NCI-H446 treated with DMSO at 0.1 percent for 48 hours (cell line): ENCODE data around the gene HNRNPA0.
"Not testable (repeated sequence)": the region's sequence is repeated elsewhere in the genome, so short reads cannot be mapped to it uniquely, and the experiment has no call there.

ENCODE experiments used
- DNase-seq: peaks from one replicate; lab custom pipeline; 2025; lab: John Stamatoyannopoulos, UW

HNRNPA0 gene

DNA sequence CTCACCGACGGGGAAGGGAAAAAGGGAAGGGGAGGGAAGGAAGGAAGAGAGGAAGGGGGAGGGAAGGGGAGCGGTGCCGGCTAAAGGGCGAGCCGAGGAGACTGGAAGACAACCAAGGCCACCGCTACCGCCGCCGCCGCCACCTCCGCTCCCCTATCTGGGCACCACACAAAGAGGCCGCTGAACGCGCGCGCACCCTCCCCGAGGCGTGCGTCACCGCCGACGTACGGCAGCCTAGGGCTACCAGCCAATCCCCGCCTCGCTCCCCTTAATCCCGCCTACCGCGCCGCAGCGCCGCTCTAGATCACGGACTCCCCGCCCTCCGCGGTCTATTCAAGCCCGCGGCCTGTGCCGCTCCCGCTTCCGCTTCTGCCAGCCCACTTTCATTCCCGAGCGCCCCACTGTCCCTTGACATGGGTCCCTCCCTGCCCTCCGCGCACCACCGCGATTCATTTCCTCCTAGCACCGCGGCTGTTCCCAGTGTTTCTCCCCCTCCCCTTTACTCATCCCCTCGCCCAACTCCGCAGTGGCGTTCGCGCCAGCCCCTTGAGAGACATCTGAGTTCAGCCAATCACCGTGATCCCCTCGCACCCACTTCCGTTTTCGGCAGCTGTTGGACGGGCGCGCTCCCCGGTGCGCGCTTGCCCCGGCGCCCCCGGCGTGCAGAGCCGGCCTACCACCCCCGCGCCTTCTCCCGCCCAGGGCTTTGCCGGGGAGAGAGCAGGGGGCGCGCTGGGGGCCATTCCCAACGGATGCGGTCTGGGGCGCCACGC lies at the start of gene HNRNPA0:
HNRNPA0 (minus strand) TSS at position 176 of the 773 bp plus-strand sequence. CDS start 297 bp downstream, outside the sequence.
- peak; percentile 90 for DNase-seq

DNA sequence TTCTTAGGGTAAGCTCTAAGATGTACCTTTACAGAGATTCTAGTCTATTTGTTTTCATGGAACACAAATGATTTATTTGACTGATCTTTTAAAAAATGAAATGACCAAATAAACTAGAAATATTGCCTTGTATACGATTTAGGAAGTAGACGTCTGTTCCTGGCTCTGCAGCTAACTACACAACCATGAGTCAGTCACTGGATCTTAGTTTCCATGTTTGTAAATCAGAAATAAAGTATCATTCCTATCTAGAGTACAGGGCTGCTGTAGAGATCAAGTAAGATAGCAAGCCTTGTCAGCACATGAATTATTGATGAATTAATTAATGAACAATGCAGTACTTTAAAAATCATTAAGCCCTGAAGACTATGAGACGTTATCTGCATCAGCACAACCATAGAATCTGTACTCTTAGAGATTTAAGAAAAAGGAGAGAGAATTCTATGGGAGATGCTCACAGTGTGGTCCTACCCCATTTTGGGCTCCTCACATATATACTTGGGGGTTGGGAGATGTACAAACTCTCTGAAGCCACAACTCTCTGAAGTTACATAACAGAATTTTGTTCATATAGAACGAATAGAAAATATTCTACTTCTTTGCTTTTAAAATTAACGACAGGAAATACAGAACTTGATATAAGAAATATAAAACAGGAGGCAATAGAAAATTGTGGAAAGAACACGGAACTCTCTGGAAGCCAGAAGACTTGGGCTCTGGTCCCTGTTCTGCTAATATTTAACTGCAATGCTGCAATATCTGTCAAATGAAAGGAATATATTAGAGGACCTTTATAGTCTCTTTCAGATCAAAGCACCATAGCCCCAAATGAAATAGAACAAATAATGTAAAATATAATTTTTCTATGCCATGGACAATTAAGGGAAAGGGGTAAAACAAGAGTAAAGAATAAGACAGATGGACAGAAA lies 48.4 kb upstream of the HNRNPA0 start:
- no peak for DNase-seq

DNA sequence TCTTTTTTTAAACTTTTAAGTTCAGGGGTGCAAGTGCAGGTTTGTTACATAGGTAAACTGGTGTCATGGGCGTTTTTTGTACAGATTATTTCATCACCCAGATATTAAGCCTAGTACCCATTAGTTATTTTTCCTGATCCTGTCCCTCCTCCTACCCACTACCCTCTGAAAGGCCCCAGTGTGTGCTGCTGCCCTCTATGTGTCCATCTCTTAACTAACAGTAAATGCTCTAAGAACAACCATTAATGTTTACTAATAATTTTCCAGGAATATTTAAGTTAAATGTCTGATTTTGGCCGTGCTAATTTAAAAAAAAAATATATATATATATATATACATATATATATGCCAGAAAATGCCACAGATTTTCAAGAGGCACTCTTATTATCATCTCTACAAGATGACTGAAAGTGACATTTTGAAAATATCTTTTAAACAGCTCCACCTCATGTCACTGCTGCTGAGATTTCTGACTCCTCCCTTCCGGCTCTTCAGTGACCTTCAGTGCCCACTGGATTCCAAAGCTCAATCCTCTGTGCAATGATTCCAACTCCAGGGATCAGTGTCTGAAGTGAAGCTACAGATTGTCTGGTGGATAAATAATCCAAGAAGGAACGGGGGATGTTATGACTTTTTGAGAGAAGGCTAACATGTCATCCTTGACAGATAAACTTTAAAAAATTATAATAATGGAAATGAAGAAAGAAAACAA lies 46.7 kb upstream of the HNRNPA0 start:
- no peak for DNase-seq

DNA sequence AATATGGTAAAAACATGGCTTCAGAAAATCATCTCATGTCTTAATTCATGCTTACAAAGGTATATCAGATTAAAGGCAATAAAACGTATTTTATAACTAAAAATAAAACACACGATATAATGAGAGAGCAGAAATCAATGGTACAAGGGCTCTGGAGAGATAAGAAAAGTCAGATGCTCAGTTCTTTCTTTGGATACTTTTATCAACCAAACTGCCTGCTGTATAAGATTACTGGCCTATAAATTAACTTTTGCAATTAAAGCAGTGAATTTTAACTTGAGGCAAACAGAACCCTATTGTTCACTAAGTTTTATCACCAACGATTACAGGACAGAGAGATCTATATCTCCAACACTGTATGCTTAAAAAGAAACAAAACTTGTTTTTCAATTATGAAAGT lies 42.1 kb upstream of the HNRNPA0 start:
- DNase-seq, result no peak

DNA sequence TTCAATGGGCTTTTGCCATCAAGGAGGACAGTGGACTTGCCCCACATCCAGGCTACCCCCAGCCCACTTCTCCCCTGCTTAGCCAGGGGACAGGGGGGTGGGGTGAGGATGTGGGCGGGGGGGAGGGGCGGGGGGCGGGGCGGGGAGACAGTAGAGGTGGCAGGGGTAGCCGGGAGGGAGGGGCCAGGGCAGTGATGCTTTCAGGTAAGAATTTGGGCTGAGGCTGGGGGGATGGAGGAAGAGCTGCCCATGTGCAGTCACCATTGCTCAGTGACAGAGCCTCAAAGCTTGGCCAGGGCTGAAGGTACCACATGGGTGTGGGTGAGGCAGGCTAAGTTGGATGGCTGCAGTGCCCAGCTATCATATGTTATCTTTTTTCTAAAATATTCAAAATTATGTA lies 40.7 kb upstream of the HNRNPA0 start:
- no peak for DNase-seq

DNA sequence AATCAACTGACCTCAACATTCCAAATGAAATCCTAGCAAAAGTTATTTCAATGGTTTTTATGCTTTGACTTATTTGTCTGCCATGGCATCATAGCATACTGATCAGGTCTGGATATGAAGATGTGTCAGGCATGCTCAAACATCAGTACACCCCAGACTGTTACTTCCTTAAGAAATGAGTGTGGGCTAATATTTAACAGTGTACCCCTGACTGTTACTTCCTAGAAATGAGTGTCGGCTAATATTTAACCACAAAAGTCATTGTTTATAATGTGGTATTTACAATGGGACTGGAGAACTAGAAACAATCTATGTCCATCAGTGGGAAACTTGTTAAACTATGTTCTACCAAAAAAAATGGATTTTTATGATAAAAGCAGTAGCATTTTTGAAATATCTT lies 38.1 kb upstream of the HNRNPA0 start:
- DNase-seq, result no peak

DNA sequence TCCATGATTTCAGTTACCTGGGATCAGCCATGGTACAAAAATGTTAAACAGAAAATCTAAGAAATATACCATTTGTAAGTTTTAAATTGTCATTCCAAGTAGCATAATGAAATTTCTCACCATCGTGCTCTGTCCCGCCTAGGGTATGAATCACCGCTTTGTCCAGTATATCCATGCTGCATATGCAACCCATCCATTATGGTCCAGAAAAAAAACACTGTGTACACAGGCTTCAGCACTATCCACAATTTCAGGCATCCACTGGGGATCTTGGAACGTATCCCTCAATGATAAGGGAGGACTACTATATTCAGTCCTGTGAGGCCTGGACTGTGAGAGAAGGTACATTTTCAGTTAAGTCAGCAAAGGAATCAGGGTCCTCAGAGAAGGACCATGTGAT lies 37.6 kb upstream of the HNRNPA0 start:
- DNase-seq, result no peak

DNA sequence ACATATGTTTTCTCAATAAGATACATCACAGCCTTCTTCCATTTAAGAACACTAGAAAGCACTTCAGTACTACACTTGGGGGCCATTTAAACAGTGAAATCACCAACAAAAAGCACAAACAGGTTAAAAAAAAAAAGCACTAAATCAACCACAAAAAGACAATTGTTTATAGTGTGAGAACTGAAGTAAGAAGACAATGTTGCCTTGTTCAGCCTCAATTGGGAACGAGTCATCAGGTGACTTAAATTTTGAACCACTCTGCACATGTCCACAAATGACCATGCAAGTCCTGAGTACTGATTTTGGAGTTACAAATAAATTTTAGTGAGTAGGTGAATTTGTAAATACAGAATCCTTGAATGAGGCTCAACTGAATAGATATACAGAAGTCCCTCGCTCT lies 37.2 kb upstream of the HNRNPA0 start:
- no peak for DNase-seq

DNA sequence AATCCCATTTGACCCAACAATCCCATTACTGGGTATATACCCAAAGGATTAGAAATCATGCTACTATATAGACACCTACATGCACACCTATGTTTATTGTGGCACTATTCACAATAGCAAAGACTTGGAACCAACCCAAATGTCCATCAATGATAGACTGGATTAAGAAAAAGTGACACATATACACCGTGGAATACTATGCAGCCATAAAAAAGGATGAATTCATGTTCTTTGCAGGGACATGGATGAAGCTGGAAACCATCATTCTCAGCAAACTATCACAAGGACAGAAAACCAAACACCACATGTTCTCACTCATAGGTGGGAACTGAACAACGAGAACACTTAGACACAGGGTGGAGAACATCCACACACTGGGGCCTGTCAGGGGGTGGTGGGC lies 34.4 kb upstream of the HNRNPA0 start:
- not testable (repeated sequence) for DNase-seq

DNA sequence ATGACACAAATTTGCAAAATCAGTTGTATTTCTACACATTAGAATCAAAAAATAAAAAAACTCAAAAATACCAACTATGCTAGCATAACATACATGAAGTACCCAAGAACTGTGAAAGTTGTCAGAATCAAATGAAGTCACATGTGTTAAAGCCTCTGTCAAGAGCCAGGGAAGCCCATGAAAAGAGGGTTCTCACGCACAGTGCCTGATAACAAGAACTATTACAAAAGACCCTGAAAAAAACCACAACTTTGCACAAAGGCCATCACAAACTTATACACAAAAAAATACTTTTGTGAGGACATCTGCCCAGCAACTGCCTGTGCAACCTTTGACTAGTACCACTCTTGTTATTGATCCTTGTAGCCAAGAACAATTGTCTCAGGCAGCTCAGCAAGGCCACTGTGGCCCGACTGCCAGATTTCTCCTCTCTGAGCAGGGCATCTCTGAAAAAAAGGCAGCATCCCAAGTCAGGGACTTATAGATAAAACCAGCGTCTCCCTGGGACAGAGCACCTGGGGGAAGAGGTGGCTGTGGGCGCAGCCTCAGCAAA lies 28.9 kb upstream of the HNRNPA0 start:
- DNase-seq, result no peak

DNA sequence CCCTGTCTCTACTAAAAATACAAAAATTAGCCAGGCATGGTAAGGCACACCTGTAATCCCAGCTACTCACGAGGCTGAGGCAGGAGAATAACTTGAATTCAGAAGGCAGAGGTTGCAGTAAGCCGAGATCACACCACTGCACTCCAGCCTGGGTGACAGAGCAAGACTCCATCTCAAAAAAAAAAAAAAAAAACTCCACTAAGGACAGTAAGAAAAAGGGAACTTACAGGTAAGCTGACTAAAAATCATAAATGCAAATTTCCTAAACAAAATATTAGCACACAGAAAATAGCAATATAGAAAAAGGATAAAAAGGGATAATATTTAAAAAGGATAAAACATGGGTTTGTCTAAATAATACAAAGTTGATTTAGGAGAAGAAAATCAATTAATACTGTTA lies 27.9 kb upstream of the HNRNPA0 start:
- DNase-seq, result no peak

DNA sequence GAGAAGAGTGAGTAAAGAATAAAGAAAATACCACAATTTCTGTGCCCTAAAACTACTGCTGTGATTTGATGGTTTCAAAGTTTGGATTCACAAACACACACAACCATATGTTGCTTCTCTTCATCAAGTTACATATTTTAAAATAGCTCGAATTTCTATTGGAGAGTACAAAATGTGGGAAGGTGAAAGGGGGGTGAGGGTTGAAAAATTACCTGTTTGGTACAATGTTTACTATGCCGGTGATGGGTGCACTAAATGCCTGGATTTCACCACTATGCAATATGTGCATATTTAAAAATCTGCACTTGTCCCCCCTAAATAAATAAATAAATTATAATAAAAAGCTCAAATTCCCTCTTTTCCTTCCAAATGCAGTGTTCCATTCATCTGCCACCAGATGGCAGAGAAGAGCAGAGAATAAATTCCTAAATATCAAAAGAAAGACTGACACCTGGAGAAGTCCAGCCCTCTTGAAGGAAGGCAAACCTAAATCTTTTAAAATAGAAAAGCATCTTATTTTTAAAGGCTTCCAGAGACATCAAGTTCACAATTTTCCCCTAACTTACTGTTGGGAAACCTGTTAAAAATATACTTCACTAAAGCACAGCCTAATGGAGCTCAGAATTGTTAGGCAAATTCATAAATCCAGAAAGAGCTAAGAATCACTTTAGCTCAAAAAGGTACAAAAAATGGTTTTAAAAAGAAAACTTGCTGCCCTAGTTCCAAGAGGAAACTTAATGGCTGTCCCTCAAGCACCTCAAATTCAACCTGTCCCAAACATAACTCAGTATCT lies 24.8 kb upstream of the HNRNPA0 start:
- no peak for DNase-seq

DNA sequence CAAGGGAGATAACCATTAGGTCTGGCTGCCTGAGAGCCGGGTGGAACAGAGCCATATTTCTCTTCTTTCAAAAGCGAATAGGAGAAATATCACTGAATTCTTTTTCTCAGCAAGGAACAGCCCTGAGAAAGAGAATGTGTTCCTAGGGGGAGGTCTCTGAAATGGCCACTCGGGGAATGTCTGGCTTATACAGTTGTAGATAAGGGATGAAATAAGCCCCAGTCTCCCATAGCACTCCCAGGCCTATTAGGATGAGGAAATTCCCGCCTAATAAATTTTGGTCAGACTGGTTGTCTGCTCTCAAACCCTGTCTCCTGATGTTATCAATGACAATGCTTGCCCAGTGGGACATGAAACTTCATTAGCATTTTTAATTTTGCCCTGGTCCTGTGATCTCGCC lies 13.8 kb upstream of the HNRNPA0 start:
- DNase-seq, result not testable (repeated sequence)

DNA sequence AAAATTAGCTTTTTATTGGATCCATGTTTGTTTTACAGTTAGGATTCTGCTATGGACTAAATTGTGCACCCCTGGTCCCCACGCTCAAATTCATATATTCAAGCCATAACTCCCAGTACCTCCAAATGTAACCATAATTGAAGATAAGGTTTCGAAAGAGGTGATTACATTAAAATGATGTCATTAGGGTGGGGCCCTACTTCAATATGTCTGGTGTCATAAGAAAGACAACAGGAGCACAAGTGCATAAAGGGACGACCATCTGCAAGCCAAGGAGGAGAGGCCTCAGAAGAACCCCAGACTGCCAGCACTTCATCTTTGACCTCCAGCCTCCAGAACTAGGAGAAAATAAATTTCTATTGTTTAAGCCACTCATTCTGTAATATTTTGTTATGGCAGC lies 7.4 kb upstream of the HNRNPA0 start:
- DNase-seq, result no peak

DNA sequence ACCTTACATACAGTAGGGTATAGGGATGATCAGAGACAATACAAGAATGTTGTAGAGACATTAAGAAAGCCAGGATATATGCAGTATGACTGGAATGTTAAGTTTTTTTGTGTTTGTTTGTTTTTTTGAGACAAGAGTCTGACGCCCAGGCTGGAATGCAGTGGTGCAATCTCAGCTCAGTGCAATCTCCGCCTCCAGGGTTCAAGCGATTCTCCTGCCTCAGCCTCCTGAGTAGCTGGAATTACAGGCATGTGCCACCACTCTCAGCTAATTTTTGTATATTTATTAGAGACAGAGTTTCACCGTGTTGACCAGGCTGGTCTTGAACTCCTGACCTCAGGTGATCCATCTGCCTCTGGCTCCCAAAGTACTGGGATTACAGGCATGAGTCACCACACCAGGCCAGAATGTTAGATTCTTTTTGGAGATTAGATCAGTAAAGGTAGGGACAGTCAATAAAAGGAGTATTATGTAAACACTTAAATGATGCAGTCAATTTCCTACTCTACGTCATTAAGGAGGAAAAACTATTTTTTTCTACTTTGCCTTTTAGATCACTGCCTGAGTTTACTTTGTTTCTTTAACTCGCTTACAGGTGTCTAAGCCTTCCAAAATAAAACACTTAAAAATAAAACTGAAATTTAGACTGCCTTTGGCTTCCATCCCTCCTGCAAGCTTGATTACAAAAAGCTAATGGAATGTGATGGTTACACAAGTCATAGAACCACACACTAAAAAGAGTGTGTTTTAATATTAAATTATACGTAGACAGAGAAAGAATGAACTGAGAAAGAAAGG lies 6.8 kb upstream of the HNRNPA0 start:
- no peak for DNase-seq

DNA sequence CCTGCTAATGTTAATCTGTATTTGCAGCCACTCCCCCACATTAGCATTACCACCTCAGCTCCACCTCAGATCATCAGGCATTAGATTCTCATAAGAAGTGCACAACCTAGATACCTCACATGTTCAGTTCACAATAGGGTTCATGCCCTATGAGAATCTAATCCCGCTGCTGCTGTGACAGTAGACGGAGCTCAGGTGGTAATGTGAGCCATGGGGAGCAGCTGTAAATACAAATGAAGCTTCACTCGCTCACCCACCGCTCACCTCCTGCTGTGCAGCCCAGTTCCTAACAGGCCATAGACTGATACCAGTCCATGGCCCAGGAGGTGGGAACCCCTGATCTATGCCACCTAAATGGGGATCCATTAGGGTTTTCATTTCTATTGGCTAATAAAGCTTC lies 6.1 kb upstream of the HNRNPA0 start:
- no peak for DNase-seq

DNA sequence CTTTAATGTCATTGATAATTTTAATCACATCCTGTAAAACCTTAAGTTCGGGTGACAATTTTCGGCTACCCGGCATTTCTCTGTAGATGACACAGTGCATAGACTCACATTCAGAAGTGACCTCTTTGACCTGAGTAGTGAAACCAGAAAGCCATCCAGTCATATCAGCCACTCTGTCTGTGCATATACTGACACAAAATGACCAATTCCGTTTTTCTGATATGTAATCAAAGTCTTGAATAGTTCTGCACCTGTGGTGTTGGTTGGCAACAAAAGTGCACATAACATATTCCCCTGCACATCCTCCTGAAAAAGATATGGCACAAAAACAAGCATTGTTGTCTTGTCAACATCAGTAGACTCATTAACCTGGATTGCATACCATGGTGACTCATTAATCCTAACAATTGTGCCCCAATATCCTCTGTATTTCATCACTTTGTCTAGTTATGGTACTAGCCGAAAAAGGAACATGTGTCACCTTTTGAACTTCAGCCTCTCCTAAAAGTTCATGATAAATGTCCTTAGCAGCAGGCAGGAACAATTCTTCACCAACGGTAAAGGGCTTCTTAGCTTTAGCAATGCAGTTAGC lies 4.6 kb upstream of the HNRNPA0 start:
- DNase-seq, result no peak

DNA sequence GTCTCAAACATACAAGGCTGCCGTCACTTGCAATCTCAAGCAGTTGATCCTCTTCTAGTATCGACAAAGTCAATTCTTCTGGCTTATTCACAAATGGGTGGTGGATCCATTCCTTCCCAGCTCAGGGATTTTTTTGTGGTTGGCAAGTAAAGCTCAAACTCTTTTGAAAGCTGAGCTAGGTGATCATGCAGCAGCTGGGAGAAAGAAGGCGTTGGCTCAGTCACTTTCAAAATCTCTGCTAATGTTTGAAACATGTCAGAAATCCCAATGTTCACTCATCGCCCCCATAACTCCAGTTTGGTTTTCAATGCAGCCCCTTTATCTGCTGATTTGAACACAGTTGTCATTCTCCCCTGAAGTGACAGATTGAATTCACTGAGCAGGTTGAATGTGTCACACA lies 4.0 kb upstream of the HNRNPA0 start:
- DNase-seq, result no peak

DNA sequence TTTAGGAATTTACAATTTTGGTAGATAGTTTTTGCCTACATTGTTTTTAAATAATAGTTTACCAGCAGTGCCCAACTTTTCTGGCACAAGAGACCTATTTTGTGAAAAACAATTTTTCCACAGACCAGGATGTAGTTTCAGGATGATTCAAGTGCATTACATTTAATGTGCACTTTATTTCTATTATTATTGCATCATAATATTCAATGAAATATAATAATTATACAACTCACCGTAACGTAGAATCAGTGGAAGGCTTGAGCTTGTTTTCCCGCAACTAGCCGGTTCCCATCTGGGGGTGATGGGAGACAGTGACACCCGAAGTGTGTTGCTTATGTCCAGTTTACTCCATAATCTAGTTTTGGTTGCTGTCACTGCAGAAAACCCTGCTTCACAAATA lies 3.5 kb upstream of the HNRNPA0 start:
- DNase-seq, result no peak
